Loucy (cell line): ENCODE results near the gene PPEF1.

Experiments used
- H2AFZ ChIP-seq: fragments of 200-600 bp; sonication (generic); 2 replicates; pipeline ENCODE4 v1.6.0; 2016; ENCODE audit warnings: antibody characterized with exemption, mild to moderate bottlenecking, low read length, moderate library complexity
- H3F3A ChIP-seq: fragments of 200-600 bp; 2 replicates; pipeline ENCODE4 v1.6.0; 2016; ENCODE audit warnings: antibody characterized with exemption, low read depth, mild to moderate bottlenecking
- H3K27me3 ChIP-seq: fragments of 200-600 bp; sonication (generic); 2 replicates; pipeline ENCODE4 v1.6.1; 2014; ENCODE audit warnings: low read length, mild to moderate bottlenecking; ENCODE audit not compliant: insufficient read depth, poor library complexity, severe bottlenecking
- H3K36me3 ChIP-seq: fragments of 200-600 bp; sonication (generic); 2 replicates; pipeline ENCODE4 v1.6.1; 2016; ENCODE audit warnings: low read length; ENCODE audit not compliant: insufficient read depth
- H3K4me1 ChIP-seq: fragments of 200-600 bp; sonication (generic); 2 replicates; pipeline ENCODE4 v1.5.1; 2014; ENCODE audit warnings: low read length, mild to moderate bottlenecking; ENCODE audit not compliant: insufficient read depth, poor library complexity, severe bottlenecking
- H3K4me2 ChIP-seq: fragments of 200-600 bp; sonication (generic); 2 replicates; pipeline ENCODE4 v1.6.0; 2014; ENCODE audit warnings: antibody characterized with exemption, low read length, low read depth, mild to moderate bottlenecking; ENCODE audit not compliant: poor library complexity, severe bottlenecking
- H3K4me3 ChIP-seq: fragments of 200-600 bp; sonication (generic); 2 replicates; pipeline ENCODE4 v1.5.1; 2014; ENCODE audit warnings: low read length, mild to moderate bottlenecking, mixed read lengths; ENCODE audit not compliant: poor library complexity, severe bottlenecking
- H3K79me2 ChIP-seq: fragments of 200-600 bp; sonication (generic); 2 replicates; pipeline ENCODE4 v1.6.1; 2014; ENCODE audit warnings: low read length; ENCODE audit not compliant: insufficient read depth
- H3K9ac ChIP-seq: fragments of 200-600 bp; sonication (generic); 2 replicates; pipeline ENCODE4 v1.6.0; 2014; ENCODE audit warnings: mild to moderate bottlenecking, low read depth, low read length, moderate library complexity; ENCODE audit not compliant: poor library complexity, severe bottlenecking
- H3K9me2 ChIP-seq: fragments of 200-600 bp; sonication (generic); replicated peaks from 2 replicates; pipeline ENCODE4 v1.6.1; 2016; ENCODE audit warnings: low read depth, low read length, mixed read lengths
- H3K9me3 ChIP-seq: fragments of 200-600 bp; sonication (generic); 2 replicates; pipeline ENCODE4 v1.6.1; 2014; ENCODE audit warnings: mild to moderate bottlenecking, antibody characterized with exemption, low read length, low read depth; ENCODE audit not compliant: insufficient read depth
- H4K20me1 ChIP-seq: fragments of 200-600 bp; sonication (generic); 2 replicates; pipeline ENCODE4 v1.6.0; 2014; ENCODE audit warnings: antibody characterized with exemption, low read length, mild to moderate bottlenecking; ENCODE audit not compliant: insufficient read depth, poor library complexity, severe bottlenecking
- EZH2phosphoT487 ChIP-seq: fragments of 200-600 bp; IDR thresholded peaks from 2 replicates; pipeline ENCODE4 v1.6.1; 2018; ENCODE audit warnings: antibody characterized with exemption, mild to moderate bottlenecking, moderate library complexity, borderline replicate concordance
- TF ChIP-seq, protein P1 (sequence below): fragments of 200-600 bp; sonication (generic); conservative IDR thresholded peaks from 2 replicates; pipeline ENCODE4 v1.5.1; 2014; ENCODE audit warnings: mild to moderate bottlenecking, antibody characterized with exemption, low read length

Gene PPEF1

DNA sequence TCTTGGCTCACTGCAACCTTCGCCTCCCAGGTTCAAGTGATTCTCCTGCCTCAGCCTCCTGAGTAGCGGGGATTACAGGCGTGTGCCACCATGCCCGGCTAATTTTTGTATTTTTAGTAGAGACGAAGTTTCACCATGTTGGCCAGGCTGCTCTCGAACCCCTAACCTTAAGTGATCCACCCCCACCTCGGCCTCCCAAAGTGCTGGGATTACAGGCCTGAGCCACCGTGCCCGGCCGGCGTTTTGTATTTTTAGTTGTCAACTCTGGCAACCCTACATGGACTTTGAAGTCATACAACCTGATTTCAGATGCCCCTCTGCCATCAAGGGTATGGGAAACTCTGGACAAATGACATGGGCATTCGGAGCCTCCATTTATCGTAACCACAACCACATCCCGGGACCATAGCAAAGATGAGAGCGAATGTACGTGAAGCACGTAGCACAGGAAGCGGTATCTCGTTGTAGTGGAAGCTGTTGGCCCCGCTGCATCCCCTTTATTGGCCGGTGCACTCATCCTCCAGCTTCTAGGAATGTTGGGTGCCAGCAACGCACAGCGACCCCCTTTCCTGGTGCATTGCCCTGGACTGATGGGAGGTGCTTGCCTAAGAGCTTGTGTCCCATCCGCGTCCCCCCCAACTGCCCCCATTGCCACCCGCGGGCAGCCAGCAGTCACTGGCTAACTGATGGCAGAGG lies 167.3 kb downstream of the PPEF1 start:
- Histone ChIP-seq H4K20me1 (no peaks in the 10 kb centered on the region), H3K4me1 (no peaks in the 10 kb centered on the region), H3K36me3 (no peaks in the 10 kb centered on the region), H3F3A (no peaks in the 10 kb centered on the region), H3K9ac (no peak overlapping the region), H3K27me3 (no peaks in the 10 kb centered on the region), H3K79me2 (no peaks in the 10 kb centered on the region), H3K9me3 (no peaks in the 10 kb centered on the region), H2AFZ (no peak overlapping the region), H3K9me2 (no peaks in the 10 kb centered on the region), H3K4me3 (no peak overlapping the region), H3K4me2 (no peak overlapping the region)
- TF ChIP-seq EZH2phosphoT487: no peak
- TF ChIP-seq, protein P1, sequence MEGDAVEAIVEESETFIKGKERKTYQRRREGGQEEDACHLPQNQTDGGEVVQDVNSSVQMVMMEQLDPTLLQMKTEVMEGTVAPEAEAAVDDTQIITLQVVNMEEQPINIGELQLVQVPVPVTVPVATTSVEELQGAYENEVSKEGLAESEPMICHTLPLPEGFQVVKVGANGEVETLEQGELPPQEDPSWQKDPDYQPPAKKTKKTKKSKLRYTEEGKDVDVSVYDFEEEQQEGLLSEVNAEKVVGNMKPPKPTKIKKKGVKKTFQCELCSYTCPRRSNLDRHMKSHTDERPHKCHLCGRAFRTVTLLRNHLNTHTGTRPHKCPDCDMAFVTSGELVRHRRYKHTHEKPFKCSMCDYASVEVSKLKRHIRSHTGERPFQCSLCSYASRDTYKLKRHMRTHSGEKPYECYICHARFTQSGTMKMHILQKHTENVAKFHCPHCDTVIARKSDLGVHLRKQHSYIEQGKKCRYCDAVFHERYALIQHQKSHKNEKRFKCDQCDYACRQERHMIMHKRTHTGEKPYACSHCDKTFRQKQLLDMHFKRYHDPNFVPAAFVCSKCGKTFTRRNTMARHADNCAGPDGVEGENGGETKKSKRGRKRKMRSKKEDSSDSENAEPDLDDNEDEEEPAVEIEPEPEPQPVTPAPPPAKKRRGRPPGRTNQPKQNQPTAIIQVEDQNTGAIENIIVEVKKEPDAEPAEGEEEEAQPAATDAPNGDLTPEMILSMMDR: no peak

DNA sequence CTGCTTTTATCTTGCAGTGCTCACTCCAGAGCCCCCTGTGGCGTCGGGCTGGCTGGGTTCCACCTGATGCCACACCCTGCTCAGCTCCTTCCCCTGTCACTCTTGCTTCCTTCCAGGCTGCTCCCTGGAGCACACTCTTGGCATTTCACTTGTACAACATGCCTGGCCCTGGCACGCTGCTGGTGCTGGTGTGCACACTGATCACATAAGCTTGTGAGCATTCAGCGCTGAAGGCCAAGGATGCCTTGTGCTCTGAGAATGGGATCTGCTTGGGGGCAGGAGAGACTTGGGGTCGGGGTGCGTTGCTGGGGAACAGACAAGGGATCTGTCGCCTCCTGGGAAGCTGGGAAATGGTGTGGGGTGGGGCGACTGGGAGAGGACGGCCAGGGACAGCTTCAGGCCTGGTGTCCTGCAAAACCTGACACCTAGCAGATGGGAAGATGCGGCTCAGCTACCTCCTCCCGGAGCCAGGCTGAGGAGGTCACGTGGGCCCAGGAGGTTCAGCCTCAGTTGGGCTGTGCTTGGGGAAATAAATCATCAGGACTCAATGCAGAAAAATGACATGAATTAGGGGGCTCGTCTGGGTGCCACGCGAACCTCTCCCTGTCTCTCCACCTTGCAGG lies 167.9 kb downstream of the PPEF1 start:
- Histone ChIP-seq H3K4me1 (no peaks in the 10 kb centered on the region), H3K27me3 (no peaks in the 10 kb centered on the region), H3K79me2 (no peaks in the 10 kb centered on the region), H3K4me2 (no peak overlapping the region), H3K9me2 (no peaks in the 10 kb centered on the region), H3F3A (no peaks in the 10 kb centered on the region), H3K4me3 (no peak overlapping the region), H3K9ac (no peak overlapping the region), H3K9me3 (no peaks in the 10 kb centered on the region), H4K20me1 (no peaks in the 10 kb centered on the region), H2AFZ (no peak overlapping the region), H3K36me3 (no peaks in the 10 kb centered on the region)
- TF ChIP-seq, protein P1: no peak
- TF ChIP-seq EZH2phosphoT487: no peak

DNA sequence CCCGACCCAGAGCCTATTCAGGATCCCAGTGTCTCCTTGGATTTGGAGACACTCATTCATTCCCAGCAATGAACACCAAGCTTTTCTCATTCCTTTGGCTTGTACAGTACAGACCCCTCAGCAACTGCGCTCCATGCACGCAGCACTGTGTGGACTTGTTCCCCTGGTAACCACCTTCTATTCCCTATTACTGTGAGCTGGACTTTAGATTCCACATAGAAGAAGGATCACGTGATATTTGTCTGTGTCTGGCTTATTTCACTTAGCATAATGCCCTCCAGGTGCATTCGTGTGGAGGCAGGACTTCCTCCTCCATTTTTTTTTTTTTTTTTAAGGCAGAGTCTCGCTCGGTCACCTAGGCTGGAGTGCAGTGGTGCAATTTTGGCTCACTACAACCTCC lies 170.0 kb downstream of the PPEF1 start:
- H3K27me3 ChIP-seq: no peaks in the 10 kb centered on the region
- no peak for TF ChIP-seq EZH2phosphoT487
- TF ChIP-seq, protein P1: no peak
- no peaks in the 10 kb centered on the region for H3K4me1 ChIP-seq
- no peaks in the 10 kb centered on the region for H4K20me1 ChIP-seq
- H3K9me3 ChIP-seq: no peaks in the 10 kb centered on the region
- no peaks in the 10 kb centered on the region for H3K9me2 ChIP-seq
- no peaks in the 10 kb centered on the region for H3F3A ChIP-seq
- H3K4me2 ChIP-seq: no peak overlapping the region
- no peaks in the 10 kb centered on the region for H3K79me2 ChIP-seq
- no peak overlapping the region for H3K9ac ChIP-seq
- H3K4me3 ChIP-seq: no peak overlapping the region
- no peak overlapping the region for H2AFZ ChIP-seq
- H3K36me3 ChIP-seq: no peaks in the 10 kb centered on the region
